Heart right ventricle (tissue), 16 donors: ENCODE measurements around the gene SPATS2. TPM values are rescaled to one million over a fixed set of nuclear protein-coding genes. Genes with fewer than 3 reads are reported as not detected.

Experiments
- ATAC-seq, 8 donors: fragments of 200-7000 bp; cut with Tn5 transposase; one replicate each; pipeline ENCODE4 v1.9.1; 2020; ENCODE audit warnings: mild to moderate bottlenecking in 8 of 8, moderate library complexity in 8 of 8, moderate number of reproducible peaks in 1 of 8
- DNase-seq, 2 donors: peaks; one replicate each; pipeline ENCODE4 v3.0.0-alpha.2; 2020
- H3K27ac ChIP-seq, 10 donors: fragments of 200-600 bp; sonication (generic) in 2 of 10; one replicate each; pipeline versions ENCODE4 v1.5.0 to v1.8.0; 2020 to 2022; ENCODE audit warnings: mild to moderate bottlenecking in 3 of 10
- H3K27me3 ChIP-seq, 7 donors: fragments of 200-600 bp; one replicate each; pipeline ENCODE4 v1.8.0; 2021 to 2022; ENCODE audit warnings: mild to moderate bottlenecking in 2 of 7
- H3K36me3 ChIP-seq, 9 donors: fragments of 200-600 bp; sonication (generic) in 1 of 9; one replicate each; pipeline versions ENCODE4 v1.5.0 to v1.8.0; 2020 to 2022; ENCODE audit warnings: mild to moderate bottlenecking in 2 of 9
- H3K4me1 ChIP-seq, 9 donors: fragments of 200-600 bp; sonication (generic) in 1 of 9; one replicate each; pipeline versions ENCODE4 v1.5.0 to v1.8.0; 2020 to 2022; ENCODE audit warnings: mild to moderate bottlenecking in 4 of 9
- H3K4me3 ChIP-seq, 10 donors: fragments of 200-600 bp; sonication (generic) in 2 of 10; one replicate each; pipeline versions ENCODE4 v1.5.0 to v1.8.0; 2020 to 2022; ENCODE audit warnings: mild to moderate bottlenecking in 7 of 10, moderate library complexity in 2 of 10
- H3K9me3 ChIP-seq, 11 donors: fragments of 200-600 bp in 10 of 11; sonication (generic) in 2 of 11; one replicate each; pipeline versions ENCODE4 v1.5.0 to v1.8.0; 2013 to 2022; ENCODE audit warnings: mild to moderate bottlenecking in 2 of 11, control low read depth in 1 of 11, moderate library complexity in 1 of 11
- CTCF ChIP-seq, 9 donors: fragments of 200-600 bp; sonication (generic) in 2 of 9; IDR thresholded peaks; one replicate each; pipeline versions ENCODE4 v1.5.0 to v1.8.0; 2021 to 2022; ENCODE audit warnings: antibody characterized with exemption in 9 of 9, mild to moderate bottlenecking in 5 of 9, moderate library complexity in 1 of 9
- WGBS, 2 donors: extraction: QIAGEN DNeasy Blood & Tissue Kit; methylation state at CpG; one replicate each; pipeline ENCODE4 v1.1.7; 2013; ENCODE audit warnings: inconsistent platforms in 1 of 2; 5-methylcytosine and 5-hydroxymethylcytosine counted together
- intact Hi-C, 10 donors: fragments of 100-400 bp; cut with DNase I; formaldehyde crosslinking; loops; one replicate each; pipeline versions ENCODE4 v1.11.1 to v1.14.2; 2022
- polyA plus RNA-seq, 2 donors: library from polyadenylated mRNA; stranded (reverse); fragments of 200-250 nt; gene quantifications; one replicate each; pipeline ENCODE4 v1.2.3, GENCODE V29; 2013
- total RNA-seq, 10 donors: library from RNA; stranded (reverse); fragmentation: NEBNext Ultra II Directional in 3 of 10; extraction: Animal tissue kit (Norgen Biotek cat#: 25700) in 3 of 10; gene quantifications; one replicate each; pipeline versions ENCODE4 v1.2.1 to v1.2.4, GENCODE V29; 2021 to 2023
- donor health status: Arrhythmogenic right ventricular cardiomyopathy.
- donor health status: ischemic (EF 13 %, LVEDD 7.1; RV severe dilation, severe dysfunction).
- donor health status: healthy with polysubstance abuse.
- donor health status: DM: no; HTN: yes; CAD: no.
- donor health status: DM: no; HTN: no; CAD: no.
- donor health status: ischemic (EF 25% LVEDD 6.9; RV normal size, moderate dysfunction).
- donor health status: ischemic (EF 25% LVEDD 5.7; RV mildly dilated, moderate dysfunction).
- donor health status: healthy.
- donor health status: DM: yes; HTN: yes; CAD: no.
- donor health status: Ischemic cardiomyopathy.
- donor health status: ischemic (EF 35%, LVEDD 5.7; RV mildly dilated, moderate dysfunction).
- donor health status: nonischemic (EF 11% LVEDD 7.7; RV severe dilation, severe dysfunction).
- donor health status: DM: yes; HTN: yes; CAD: no.
- donor health status: PGD.
- donor health status: ischemic (EF 29% LVEDD 5.4; RV normal size, mild dysfunction).
- donor health status: nonischemic (EF 23%, LVEDD 6.1; RV moderate dilation, normal function).

Gene SPATS2
- total and polyA plus RNA-seq, 12 donors, result 3.5 to 11.5 (median 5.1) TPM

GRCh38 chr12:49559011-49559675 is 191.9 kb downstream of the SPATS2 start:
- TF ChIP-seq CTCF (IDR thresholded peaks at IDR 0.05), result no peak
- Histone ChIP-seq H3K36me3 (peaks cover 4 to 85% (median 60%) of the 10 kb centered on the region in 9 donors), H3K27me3 (no peaks in the 10 kb centered on the region), H3K4me3 (no peak overlapping the region), H3K27ac (no peak overlapping the region), H3K9me3 (no peaks in the 10 kb centered on the region), H3K4me1 (peaks cover 0 to 6% (median 1%) of the 10 kb centered on the region in 9 donors)
- 92 to 95% methylated on average over 17 of the region's 17 CpGs for WGBS, 2 donors
- DNase-seq, result no peak
- intact Hi-C loops, result no loop called here
- no peak for ATAC-seq

GRCh38 chr12:49560695-49561094 is 193.4 kb downstream of the SPATS2 start:
- Histone ChIP-seq H3K4me1 (peaks cover 5 to 22% (median 16%) of the 10 kb centered on the region in 9 donors), H3K9me3 (no peaks in the 10 kb centered on the region), H3K36me3 (peaks cover 4 to 100% (median 68%) of the 10 kb centered on the region in 9 donors), H3K27ac (no peak overlapping the region), H3K4me3 (no peak overlapping the region), H3K27me3 (no peaks in the 10 kb centered on the region)
- ATAC-seq (no peak), DNase-seq (no peak)
- TF ChIP-seq CTCF (IDR thresholded peaks at IDR 0.05), result no peak
- intact Hi-C loops, result no loop called here
- 90 to 92% methylated on average over 7 of the region's 7 CpGs for WGBS, 2 donors

- 78 to 85% methylated on average over 6 of the region's 6 CpGs for WGBS, 2 donors
- intact Hi-C loops, result no loop called here
These were observed 195.0 kb downstream of the SPATS2 start for GRCh38 chr12:49562233-49562632.

GRCh38 chr12:49562831-49563230 is 195.6 kb downstream of the SPATS2 start:
- Histone ChIP-seq H3K27ac (no peak overlapping the region), H3K27me3 (no peaks in the 10 kb centered on the region), H3K4me1 (peaks cover 15 to 40% (median 25%) of the 10 kb centered on the region in 9 donors), H3K9me3 (no peaks in the 10 kb centered on the region), H3K4me3 (no peak overlapping the region), H3K36me3 (peaks cover 4 to 82% (median 68%) of the 10 kb centered on the region in 9 donors)
- DNase-seq, result no peak
- WGBS, 2 donors, result 92 to 95% methylated on average over 6 of the region's 6 CpGs
- ATAC-seq, result no peak
- intact Hi-C loops, result no loop called here
- TF ChIP-seq CTCF (IDR thresholded peaks at IDR 0.05), result no peak

More at GRCh38 chr12:49562233-49562632, 195.0 kb downstream of the SPATS2 start:
- DNase-seq (no peak), ATAC-seq (no peak)
- Histone ChIP-seq H3K27me3 (no peaks in the 10 kb centered on the region), H3K27ac (no peak overlapping the region), H3K9me3 (no peaks in the 10 kb centered on the region), H3K4me1 (peaks cover 15 to 37% (median 25%) of the 10 kb centered on the region in 9 donors), H3K4me3 (no peak overlapping the region), H3K36me3 (peaks cover 4 to 88% (median 68%) of the 10 kb centered on the region in 9 donors)
- no peak for TF ChIP-seq CTCF (IDR thresholded peaks at IDR 0.05)
